PFSK-1 (cell line): Measurements from ENCODE around the gene LIPK.

ENCODE experiments used
- FOXP2 ChIP-seq: optimal IDR thresholded peaks from 2 replicates; pipeline ENCODE3; 2011; ENCODE audit warnings: borderline replicate concordance, control low read depth, inconsistent platforms; ENCODE audit not compliant: insufficient read depth; ENCODE audit errors: extremely low read length, extremely low read depth
- POLR2AphosphoS5 ChIP-seq: IDR thresholded peaks from 2 replicates; pipeline ENCODE4 v1.6.1; 2012; ENCODE audit warnings: low read depth, mild to moderate bottlenecking, control low read depth, low read length, moderate library complexity
- SIN3A ChIP-seq: IDR thresholded peaks from 2 replicates; pipeline ENCODE4 v1.6.1; 2012; ENCODE audit warnings: mild to moderate bottlenecking, low read length, moderate library complexity, borderline replicate concordance; ENCODE audit not compliant: insufficient read depth
- TAF1 ChIP-seq: IDR thresholded peaks from 2 replicates; pipeline ENCODE4 v1.6.1; 2012; ENCODE audit warnings: low read length, control low read depth, borderline replicate concordance; ENCODE audit not compliant: insufficient read depth
- TF ChIP-seq, protein P1 (sequence below), 2 experiments: IDR thresholded peaks; 2 replicates each; pipeline versions ENCODE4 v1.6.1 to v1.8.0; 2011 to 2012; ENCODE audit warnings: low read depth in 2 of 2, low read length in 2 of 2, control low read depth in 1 of 2, inconsistent platforms in 1 of 2, mild to moderate bottlenecking in 1 of 2, moderate library complexity in 1 of 2; ENCODE audit not compliant: insufficient read depth in 1 of 2

LIPK gene

DNA sequence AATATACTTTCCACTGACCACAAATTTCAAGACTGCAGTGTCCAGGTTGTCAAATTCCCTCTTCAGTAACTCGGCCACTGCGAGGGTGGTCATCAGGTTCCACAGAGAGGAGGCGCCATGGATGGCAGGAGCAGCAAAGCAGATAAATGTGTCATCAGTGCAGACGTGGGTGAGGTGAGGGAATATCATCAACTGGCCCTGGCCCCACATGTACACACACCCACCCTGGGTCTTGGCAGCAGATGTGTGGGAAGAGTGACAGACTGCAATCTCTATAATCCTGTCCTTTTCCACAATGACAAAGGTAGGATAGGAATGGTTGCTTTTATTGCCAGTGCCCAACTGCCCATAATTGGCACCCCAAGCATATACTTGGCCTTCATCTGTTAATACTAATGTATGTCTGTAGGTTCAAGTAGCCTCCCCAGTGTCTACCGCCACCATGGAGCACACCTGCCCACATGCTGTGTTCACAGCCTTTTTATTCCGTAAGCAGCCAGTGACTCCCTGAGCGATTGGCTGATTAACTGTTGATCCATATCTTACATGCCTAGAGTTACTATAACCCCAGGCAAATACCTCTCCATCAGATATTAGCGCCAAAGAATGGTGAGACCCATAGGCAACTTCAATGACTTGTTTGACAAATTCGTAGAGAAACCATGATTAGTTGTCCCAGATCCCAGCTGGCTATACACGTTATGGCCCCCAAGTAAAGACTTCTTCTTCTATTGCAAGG lies 80.2 kb downstream of the LIPK start:
- TF ChIP-seq TAF1: no peak
- TF ChIP-seq, protein P1, sequence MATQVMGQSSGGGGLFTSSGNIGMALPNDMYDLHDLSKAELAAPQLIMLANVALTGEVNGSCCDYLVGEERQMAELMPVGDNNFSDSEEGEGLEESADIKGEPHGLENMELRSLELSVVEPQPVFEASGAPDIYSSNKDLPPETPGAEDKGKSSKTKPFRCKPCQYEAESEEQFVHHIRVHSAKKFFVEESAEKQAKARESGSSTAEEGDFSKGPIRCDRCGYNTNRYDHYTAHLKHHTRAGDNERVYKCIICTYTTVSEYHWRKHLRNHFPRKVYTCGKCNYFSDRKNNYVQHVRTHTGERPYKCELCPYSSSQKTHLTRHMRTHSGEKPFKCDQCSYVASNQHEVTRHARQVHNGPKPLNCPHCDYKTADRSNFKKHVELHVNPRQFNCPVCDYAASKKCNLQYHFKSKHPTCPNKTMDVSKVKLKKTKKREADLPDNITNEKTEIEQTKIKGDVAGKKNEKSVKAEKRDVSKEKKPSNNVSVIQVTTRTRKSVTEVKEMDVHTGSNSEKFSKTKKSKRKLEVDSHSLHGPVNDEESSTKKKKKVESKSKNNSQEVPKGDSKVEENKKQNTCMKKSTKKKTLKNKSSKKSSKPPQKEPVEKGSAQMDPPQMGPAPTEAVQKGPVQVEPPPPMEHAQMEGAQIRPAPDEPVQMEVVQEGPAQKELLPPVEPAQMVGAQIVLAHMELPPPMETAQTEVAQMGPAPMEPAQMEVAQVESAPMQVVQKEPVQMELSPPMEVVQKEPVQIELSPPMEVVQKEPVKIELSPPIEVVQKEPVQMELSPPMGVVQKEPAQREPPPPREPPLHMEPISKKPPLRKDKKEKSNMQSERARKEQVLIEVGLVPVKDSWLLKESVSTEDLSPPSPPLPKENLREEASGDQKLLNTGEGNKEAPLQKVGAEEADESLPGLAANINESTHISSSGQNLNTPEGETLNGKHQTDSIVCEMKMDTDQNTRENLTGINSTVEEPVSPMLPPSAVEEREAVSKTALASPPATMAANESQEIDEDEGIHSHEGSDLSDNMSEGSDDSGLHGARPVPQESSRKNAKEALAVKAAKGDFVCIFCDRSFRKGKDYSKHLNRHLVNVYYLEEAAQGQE (IDR thresholded peaks at IDR 0.05; ENCODE audit: insufficient read depth in 1 of 2, low read depth in 2 of 2, low read length in 2 of 2): no peak

- TF ChIP-seq SIN3A (no peak), TAF1 (no peak)
- TF ChIP-seq, protein P1 (IDR thresholded peaks at IDR 0.05; ENCODE audit: insufficient read depth in 1 of 2, low read depth in 2 of 2, low read length in 2 of 2): peak in 1 of 2 experiments; percentile 50; a peak in 1 of 4 replicates
These were observed 81.4 kb downstream of the LIPK start for GRCh38 chr10:88787463-88787862.

DNA sequence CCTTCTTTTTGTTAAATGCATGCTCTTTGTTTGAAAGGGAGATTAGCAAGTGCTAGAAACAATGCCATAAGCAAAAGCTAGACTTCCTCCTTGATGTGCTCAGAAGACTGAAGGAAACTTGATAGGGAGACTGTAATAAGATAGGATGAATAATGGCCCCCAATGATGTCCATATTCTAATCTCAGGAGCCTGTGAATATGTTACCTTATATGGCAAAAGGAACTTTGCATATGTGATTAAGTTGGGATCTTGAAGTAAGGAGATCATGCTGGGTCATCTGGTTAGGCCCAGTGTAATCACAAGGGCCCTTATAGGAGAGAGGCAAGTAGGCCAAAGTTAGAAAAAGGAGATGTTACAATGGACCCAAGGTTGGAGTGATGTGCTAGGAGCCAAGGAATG lies 82.9 kb downstream of the LIPK start:
- no peak for TF ChIP-seq SIN3A
- TF ChIP-seq FOXP2: no peak
- no peak for TF ChIP-seq POLR2AphosphoS5
- TF ChIP-seq, protein P1 (IDR thresholded peaks at IDR 0.05; ENCODE audit: insufficient read depth in 1 of 2, low read depth in 2 of 2, low read length in 2 of 2): no peak
- TF ChIP-seq TAF1: no peak

GRCh38 chr10:88791924-88792323 lies 85.9 kb downstream of the LIPK start:
- TF ChIP-seq FOXP2 (no peak), POLR2AphosphoS5 (no peak)

DNA sequence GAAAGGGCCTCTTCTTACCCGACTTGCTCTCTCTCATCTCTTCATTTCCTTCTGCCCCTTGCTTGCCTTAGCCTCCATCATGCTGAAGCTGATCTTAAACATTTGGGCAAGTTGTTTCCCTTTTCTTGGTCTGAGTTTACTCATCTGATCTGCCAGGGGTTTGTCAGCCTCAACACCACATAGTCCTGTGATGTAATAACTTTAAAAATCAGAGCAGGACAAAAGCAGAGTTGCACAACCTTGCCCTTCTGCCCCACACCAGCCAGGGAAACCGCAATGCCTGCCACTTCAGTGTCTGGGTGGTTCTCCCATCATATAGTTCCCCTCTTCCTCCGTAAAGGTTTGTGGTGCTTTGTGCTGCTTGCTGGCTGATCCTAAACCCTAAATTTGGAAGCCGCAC lies 86.6 kb downstream of the LIPK start:
- TF ChIP-seq, protein P1 (IDR thresholded peaks at IDR 0.05; ENCODE audit: insufficient read depth in 1 of 2, low read depth in 2 of 2, low read length in 2 of 2): no peak
- no peak for TF ChIP-seq POLR2AphosphoS5
- no peak for TF ChIP-seq TAF1
- no peak for TF ChIP-seq FOXP2
- no peak for TF ChIP-seq SIN3A
